K562 (cell line): ENCODE results near the gene CD9.

Experiments used
- BRCA1 ChIP-seq, 2 experiments: fragments of 450-650 bp in 1 of 2; sonication (generic) in 1 of 2; formaldehyde crosslinking in 1 of 2; IDR thresholded peaks; 2 replicates each; pipeline versions ENCODE4 v1.5.0 to v1.6.1; 2017 to 2020; ENCODE audit warnings: mild to moderate bottlenecking in 1 of 2, missing genetic modification reagents in 1 of 2
- BRF1 ChIP-seq: IDR thresholded peaks from 3 replicates; pipeline ENCODE4 v1.6.1; 2011; ENCODE audit warnings: borderline replicate concordance, mild to moderate bottlenecking; ENCODE audit not compliant: insufficient read length; ENCODE audit errors: extremely low read depth
- CREB5 ChIP-seq: fragments of 250-450 bp; sonication (Bioruptor Pico); IDR thresholded peaks from 2 replicates; pipeline ENCODE4 v1.5.0; 2020; ENCODE audit warnings: mild to moderate bottlenecking
- CREM ChIP-seq: IDR thresholded peaks from 2 replicates; pipeline ENCODE4 v1.6.1; 2014; ENCODE audit warnings: antibody characterized with exemption, low read depth
- CTCF ChIP-seq, 3 experiments: IDR thresholded peaks in 2 of 3; conservative IDR thresholded peaks in 1 of 3; 2 replicates each; pipeline ENCODE4 v1.5.1; 2011 to 2012; ENCODE audit warnings: low read length in 3 of 3, mild to moderate bottlenecking in 3 of 3, control low read depth in 2 of 3, improper control_type of control experiment in 1 of 3, inconsistent platforms in 1 of 3, low read depth in 1 of 3, mixed read lengths in 1 of 3, moderate library complexity in 1 of 3; ENCODE audit not compliant: insufficient read depth in 2 of 3
- FOS ChIP-seq: IDR thresholded peaks from 3 replicates; pipeline ENCODE4 v1.6.1; 2011; ENCODE audit not compliant: insufficient read length; ENCODE audit errors: extremely low read depth
- GATAD2A ChIP-seq: fragments of 450-650 bp; IDR thresholded peaks from 2 replicates; pipeline ENCODE4 v1.6.1; 2017
- POLR2A ChIP-seq: fragments of 450-650 bp; conservative IDR thresholded peaks from 2 replicates; pipeline ENCODE4 v1.6.1; 2016
- ZNF121 ChIP-seq: sonication (generic); formaldehyde crosslinking; conservative IDR thresholded peaks from 2 replicates; pipeline ENCODE4 v1.8.0; 2022; ENCODE audit warnings: missing genetic modification reagents
- ZNF24 ChIP-seq: fragments of 450-650 bp; IDR thresholded peaks from 2 replicates; pipeline ENCODE4 v1.6.1; 2016
- ZNF324 ChIP-seq: fragments of 250-450 bp; sonication (Bioruptor Pico); IDR thresholded peaks from 2 replicates; pipeline ENCODE4 v1.4.0; 2020; ENCODE audit warnings: mild to moderate bottlenecking
- ZNF431 ChIP-seq: sonication (generic); formaldehyde crosslinking; IDR thresholded peaks from 2 replicates; pipeline ENCODE4 v1.8.0; 2022; ENCODE audit warnings: mild to moderate bottlenecking, missing genetic modification reagents

- TF ChIP-seq CTCF (IDR thresholded peaks at IDR 0.05 in 2 of 3, conservative IDR thresholded peaks at IDR 0.05 in 1 of 3; ENCODE audit: insufficient read depth in 2 of 3, low read depth in 1 of 3, low read length in 3 of 3) (no peak), ZNF121 (CRISPR knock-in tag) (no peak), CREM (peak; percentile 15; the same call in 1 of the 2 replicates), ZNF324 (no peak), ZNF24 (no peak), BRCA1 (IDR thresholded peaks at IDR 0.05) (no peak), BRCA1 (CRISPR knock-in tag; IDR thresholded peaks at IDR 0.05) (no peak), GATAD2A (no peak), BRF1 (no peak), FOS (no peak), CREB5 (CRISPR knock-in tag) (no peak), ZNF431 (CRISPR knock-in tag) (no peak), POLR2A (no peak)
Observed at GRCh38 chr12:6272300-6273204, 72.4 kb downstream of the CD9 start.
